ENCODE measurements around the gene SERPINA5. TPM values are rescaled to one million over a fixed set of nuclear protein-coding genes. Genes with fewer than 3 reads are reported as not detected.

SERPINA5 gene
- total and polyA plus RNA-seq, 2 of the 13 experiments (the other 11 are each of a cell fraction or from before 2014, with no cell fraction given): 449 to 498 TPM

DNA sequence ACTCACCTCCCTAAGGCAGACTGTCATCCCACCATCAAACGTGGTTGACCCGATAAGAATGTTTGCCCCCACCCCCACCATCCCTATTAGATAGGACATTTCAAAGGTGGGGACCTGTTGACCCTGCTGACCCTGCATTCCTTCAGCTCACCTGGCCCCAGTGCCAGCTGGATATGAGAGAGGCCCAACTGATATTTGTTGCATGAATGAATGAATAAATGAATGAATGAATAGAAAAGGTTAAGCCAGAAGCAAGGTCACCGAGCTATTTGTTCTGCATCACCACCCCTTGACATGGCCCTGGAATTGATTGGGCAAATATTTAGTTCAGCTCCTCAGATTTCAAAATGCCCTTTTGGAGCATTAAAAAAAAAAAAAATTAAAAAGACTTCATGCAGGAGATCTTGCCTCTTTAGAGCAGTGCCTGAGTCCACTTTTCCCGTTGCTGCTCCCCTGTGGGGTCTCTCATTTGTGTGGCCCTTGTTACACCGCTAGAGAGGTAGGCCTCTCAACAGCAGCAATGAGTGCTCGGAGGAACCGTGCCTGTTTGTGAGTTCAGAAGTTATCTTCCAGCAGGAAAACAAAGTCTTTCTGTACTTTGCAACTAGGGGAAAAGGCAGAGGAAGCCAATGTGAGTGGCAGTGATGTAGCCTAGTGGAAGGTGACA lies 8.5 kb upstream of the SERPINA5 start (continued):
- TF ChIP-seq, protein P1, sequence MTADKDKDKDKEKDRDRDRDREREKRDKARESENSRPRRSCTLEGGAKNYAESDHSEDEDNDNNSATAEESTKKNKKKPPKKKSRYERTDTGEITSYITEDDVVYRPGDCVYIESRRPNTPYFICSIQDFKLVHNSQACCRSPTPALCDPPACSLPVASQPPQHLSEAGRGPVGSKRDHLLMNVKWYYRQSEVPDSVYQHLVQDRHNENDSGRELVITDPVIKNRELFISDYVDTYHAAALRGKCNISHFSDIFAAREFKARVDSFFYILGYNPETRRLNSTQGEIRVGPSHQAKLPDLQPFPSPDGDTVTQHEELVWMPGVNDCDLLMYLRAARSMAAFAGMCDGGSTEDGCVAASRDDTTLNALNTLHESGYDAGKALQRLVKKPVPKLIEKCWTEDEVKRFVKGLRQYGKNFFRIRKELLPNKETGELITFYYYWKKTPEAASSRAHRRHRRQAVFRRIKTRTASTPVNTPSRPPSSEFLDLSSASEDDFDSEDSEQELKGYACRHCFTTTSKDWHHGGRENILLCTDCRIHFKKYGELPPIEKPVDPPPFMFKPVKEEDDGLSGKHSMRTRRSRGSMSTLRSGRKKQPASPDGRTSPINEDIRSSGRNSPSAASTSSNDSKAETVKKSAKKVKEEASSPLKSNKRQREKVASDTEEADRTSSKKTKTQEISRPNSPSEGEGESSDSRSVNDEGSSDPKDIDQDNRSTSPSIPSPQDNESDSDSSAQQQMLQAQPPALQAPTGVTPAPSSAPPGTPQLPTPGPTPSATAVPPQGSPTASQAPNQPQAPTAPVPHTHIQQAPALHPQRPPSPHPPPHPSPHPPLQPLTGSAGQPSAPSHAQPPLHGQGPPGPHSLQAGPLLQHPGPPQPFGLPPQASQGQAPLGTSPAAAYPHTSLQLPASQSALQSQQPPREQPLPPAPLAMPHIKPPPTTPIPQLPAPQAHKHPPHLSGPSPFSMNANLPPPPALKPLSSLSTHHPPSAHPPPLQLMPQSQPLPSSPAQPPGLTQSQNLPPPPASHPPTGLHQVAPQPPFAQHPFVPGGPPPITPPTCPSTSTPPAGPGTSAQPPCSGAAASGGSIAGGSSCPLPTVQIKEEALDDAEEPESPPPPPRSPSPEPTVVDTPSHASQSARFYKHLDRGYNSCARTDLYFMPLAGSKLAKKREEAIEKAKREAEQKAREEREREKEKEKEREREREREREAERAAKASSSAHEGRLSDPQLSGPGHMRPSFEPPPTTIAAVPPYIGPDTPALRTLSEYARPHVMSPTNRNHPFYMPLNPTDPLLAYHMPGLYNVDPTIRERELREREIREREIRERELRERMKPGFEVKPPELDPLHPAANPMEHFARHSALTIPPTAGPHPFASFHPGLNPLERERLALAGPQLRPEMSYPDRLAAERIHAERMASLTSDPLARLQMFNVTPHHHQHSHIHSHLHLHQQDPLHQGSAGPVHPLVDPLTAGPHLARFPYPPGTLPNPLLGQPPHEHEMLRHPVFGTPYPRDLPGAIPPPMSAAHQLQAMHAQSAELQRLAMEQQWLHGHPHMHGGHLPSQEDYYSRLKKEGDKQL (CRISPR knock-in tag; IDR thresholded peaks at IDR 0.05; ENCODE audit: low read depth): peak; percentile 71
- TF ChIP-seq, protein P2, sequence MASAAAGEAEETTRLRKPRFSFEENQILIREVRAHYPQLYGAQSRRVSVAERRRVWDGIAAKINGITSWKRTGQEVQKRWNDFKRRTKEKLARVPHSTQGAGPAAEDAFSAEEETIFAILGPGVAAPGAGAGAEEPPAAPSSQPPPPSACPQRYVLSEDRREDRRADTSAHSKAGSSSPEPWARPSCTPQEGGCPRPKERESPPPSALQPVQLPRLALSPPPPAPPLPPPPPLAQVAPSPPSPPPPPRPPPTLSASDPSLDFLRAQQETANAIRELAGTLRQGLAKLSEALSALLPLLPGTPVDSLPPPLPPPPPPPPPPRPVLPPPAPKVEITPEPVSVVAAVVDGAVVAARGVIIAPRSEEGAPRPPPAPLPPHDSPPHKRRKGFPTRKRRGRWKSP (CRISPR knock-in tag; IDR thresholded peaks at IDR 0.05): peak; percentile 54; the same call in 1 of the 2 replicates
- TF ChIP-seq ZNF782 (CRISPR knock-in tag; IDR thresholded peaks at IDR 0.05; ENCODE audit: borderline replicate concordance) (no peak), HNRNPK (IDR thresholded peaks at IDR 0.05; ENCODE audit: low read depth, low read length, poor library complexity, severe bottlenecking) (no peak), CHD4 (IDR thresholded peaks at IDR 0.05; ENCODE audit: borderline replicate concordance, low read length) (peak; percentile 24), ZNF20 (CRISPR knock-in tag; IDR thresholded peaks at IDR 0.05) (no peak), CCDC6 (CRISPR knock-in tag; IDR thresholded peaks at IDR 0.05) (peak; percentile 54; the same call in 1 of the 2 replicates), YEATS2 (CRISPR knock-in tag; IDR thresholded peaks at IDR 0.05; ENCODE audit: borderline replicate concordance) (peak; percentile 22; the same call in 1 of the 2 replicates), ZBTB1 (CRISPR knock-in tag; IDR thresholded peaks at IDR 0.05; ENCODE audit: borderline replicate concordance) (no peak), ZMYM2 (CRISPR knock-in tag; IDR thresholded peaks at IDR 0.05) (no peak)
- TF ChIP-seq, protein P3, sequence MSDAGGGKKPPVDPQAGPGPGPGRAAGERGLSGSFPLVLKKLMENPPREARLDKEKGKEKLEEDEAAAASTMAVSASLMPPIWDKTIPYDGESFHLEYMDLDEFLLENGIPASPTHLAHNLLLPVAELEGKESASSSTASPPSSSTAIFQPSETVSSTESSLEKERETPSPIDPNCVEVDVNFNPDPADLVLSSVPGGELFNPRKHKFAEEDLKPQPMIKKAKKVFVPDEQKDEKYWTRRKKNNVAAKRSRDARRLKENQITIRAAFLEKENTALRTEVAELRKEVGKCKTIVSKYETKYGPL (CRISPR knock-in tag; IDR thresholded peaks at IDR 0.05): no peak
- TF ChIP-seq, protein P4, sequence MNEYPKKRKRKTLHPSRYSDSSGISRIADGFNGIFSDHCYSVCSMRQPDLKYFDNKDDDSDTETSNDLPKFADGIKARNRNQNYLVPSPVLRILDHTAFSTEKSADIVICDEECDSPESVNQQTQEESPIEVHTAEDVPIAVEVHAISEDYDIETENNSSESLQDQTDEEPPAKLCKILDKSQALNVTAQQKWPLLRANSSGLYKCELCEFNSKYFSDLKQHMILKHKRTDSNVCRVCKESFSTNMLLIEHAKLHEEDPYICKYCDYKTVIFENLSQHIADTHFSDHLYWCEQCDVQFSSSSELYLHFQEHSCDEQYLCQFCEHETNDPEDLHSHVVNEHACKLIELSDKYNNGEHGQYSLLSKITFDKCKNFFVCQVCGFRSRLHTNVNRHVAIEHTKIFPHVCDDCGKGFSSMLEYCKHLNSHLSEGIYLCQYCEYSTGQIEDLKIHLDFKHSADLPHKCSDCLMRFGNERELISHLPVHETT (CRISPR knock-in tag; conservative IDR thresholded peaks at IDR 0.05): 0 out of 2 replicates have a peak, but pooled peaks have one; percentile 17
- TF ChIP-seq, protein P5, sequence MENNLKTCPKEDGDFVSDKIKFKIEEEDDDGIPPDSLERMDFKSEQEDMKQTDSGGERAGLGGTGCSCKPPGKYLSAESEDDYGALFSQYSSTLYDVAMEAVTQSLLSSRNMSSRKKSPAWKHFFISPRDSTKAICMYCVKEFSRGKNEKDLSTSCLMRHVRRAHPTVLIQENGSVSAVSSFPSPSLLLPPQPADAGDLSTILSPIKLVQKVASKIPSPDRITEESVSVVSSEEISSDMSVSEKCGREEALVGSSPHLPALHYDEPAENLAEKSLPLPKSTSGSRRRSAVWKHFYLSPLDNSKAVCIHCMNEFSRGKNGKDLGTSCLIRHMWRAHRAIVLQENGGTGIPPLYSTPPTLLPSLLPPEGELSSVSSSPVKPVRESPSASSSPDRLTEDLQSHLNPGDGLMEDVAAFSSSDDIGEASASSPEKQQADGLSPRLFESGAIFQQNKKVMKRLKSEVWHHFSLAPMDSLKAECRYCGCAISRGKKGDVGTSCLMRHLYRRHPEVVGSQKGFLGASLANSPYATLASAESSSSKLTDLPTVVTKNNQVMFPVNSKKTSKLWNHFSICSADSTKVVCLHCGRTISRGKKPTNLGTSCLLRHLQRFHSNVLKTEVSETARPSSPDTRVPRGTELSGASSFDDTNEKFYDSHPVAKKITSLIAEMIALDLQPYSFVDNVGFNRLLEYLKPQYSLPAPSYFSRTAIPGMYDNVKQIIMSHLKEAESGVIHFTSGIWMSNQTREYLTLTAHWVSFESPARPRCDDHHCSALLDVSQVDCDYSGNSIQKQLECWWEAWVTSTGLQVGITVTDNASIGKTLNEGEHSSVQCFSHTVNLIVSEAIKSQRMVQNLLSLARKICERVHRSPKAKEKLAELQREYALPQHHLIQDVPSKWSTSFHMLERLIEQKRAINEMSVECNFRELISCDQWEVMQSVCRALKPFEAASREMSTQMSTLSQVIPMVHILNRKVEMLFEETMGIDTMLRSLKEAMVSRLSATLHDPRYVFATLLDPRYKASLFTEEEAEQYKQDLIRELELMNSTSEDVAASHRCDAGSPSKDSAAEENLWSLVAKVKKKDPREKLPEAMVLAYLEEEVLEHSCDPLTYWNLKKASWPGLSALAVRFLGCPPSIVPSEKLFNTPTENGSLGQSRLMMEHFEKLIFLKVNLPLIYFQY (CRISPR knock-in tag; IDR thresholded peaks at IDR 0.05; ENCODE audit: borderline replicate concordance): no peak
- TF ChIP-seq, protein P6, sequence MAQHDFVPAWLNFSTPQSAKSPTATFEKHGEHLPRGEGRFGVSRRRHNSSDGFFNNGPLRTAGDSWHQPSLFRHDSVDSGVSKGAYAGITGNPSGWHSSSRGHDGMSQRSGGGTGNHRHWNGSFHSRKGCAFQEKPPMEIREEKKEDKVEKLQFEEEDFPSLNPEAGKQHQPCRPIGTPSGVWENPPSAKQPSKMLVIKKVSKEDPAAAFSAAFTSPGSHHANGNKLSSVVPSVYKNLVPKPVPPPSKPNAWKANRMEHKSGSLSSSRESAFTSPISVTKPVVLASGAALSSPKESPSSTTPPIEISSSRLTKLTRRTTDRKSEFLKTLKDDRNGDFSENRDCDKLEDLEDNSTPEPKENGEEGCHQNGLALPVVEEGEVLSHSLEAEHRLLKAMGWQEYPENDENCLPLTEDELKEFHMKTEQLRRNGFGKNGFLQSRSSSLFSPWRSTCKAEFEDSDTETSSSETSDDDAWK (CRISPR knock-in tag; IDR thresholded peaks at IDR 0.05): no peak
